ENCODE data around the gene BANK1.

The BANK1 gene

GRCh38 chr4:101795704-101796103, 5.2 kb downstream of the BANK1 start:
- no peak overlapping the region for H3K27ac ChIP-seq (ENCODE audit: low read length)
- H4K20me1 ChIP-seq (ENCODE audit: insufficient read depth, low read length) = no peaks in the 10 kb centered on the region
- no peak overlapping the region for H3K9ac ChIP-seq (ENCODE audit: low read depth, low read length)
- no peaks in the 10 kb centered on the region for H3K9me3 ChIP-seq (ENCODE audit: insufficient read depth, low read length, severe bottlenecking)
- H3K4me2 ChIP-seq (ENCODE audit: insufficient read depth, low read length) = no peak overlapping the region
- no peaks in the 10 kb centered on the region for H3K79me2 ChIP-seq (ENCODE audit: insufficient read depth, low read length)
- no peaks in the 10 kb centered on the region for H3K36me3 ChIP-seq (ENCODE audit: insufficient read depth, low read length)
- H3K4me1 ChIP-seq (ENCODE audit: insufficient read depth, low read length) = peaks cover 5% of the 10 kb centered on the region; the same call in 1 of the 2 replicates
- DNase-seq = peak; percentile 49
- no peaks in the 10 kb centered on the region for H3K27me3 ChIP-seq (ENCODE audit: insufficient read depth, low read length, poor library complexity)
- H3K4me3 ChIP-seq (ENCODE audit: low read depth in 1 of 2, low read length in 2 of 2) = no peak overlapping the region
- no peak overlapping the region for H2AFZ ChIP-seq (ENCODE audit: low read depth, low read length)
- no peak for TF ChIP-seq CTCF (IDR thresholded peaks at IDR 0.05; ENCODE audit: borderline replicate concordance, extremely low read depth, low read length, poor library complexity, severe bottlenecking)
- peak; percentile 86 for ATAC-seq (ENCODE audit: insufficient read depth, low read depth)

- no peak overlapping the region for H3K9ac ChIP-seq (ENCODE audit: low read depth, low read length)
- H3K27ac ChIP-seq (ENCODE audit: low read length) = no peak overlapping the region
- no peaks in the 10 kb centered on the region; the same call in 1 of the 2 replicates for H3K4me1 ChIP-seq (ENCODE audit: insufficient read depth, low read length)
- no peak overlapping the region for H3K4me3 ChIP-seq (ENCODE audit: low read depth in 1 of 2, low read length in 2 of 2)
- TF ChIP-seq CTCF (IDR thresholded peaks at IDR 0.05; ENCODE audit: borderline replicate concordance, extremely low read depth, low read length, poor library complexity, severe bottlenecking) = no peak
- no peak for TF ChIP-seq EZH2 (IDR thresholded peaks at IDR 0.05; ENCODE audit: borderline replicate concordance, low read depth, low read length, severe bottlenecking)
- H2AFZ ChIP-seq (ENCODE audit: low read depth, low read length) = no peak overlapping the region
- H3K79me2 ChIP-seq (ENCODE audit: insufficient read depth, low read length) = no peaks in the 10 kb centered on the region
- ATAC-seq (ENCODE audit: insufficient read depth, low read depth) = no peak
- H3K36me3 ChIP-seq (ENCODE audit: insufficient read depth, low read length) = no peaks in the 10 kb centered on the region
- no peak overlapping the region for H3K4me2 ChIP-seq (ENCODE audit: insufficient read depth, low read length)
- H3K27me3 ChIP-seq (ENCODE audit: insufficient read depth, low read length, poor library complexity) = no peaks in the 10 kb centered on the region
- no peaks in the 10 kb centered on the region for H3K9me3 ChIP-seq (ENCODE audit: insufficient read depth, low read length, severe bottlenecking)
- no peaks in the 10 kb centered on the region for H4K20me1 ChIP-seq (ENCODE audit: insufficient read depth, low read length)
- no peak for DNase-seq
These were observed 11.4 kb downstream of the BANK1 start for GRCh38 chr4:101801958-101802357.

- Histone ChIP-seq H3K4me2 (ENCODE audit: insufficient read depth, low read length) (no peak overlapping the region), H3K27ac (ENCODE audit: low read length) (no peak overlapping the region), H3K36me3 (ENCODE audit: insufficient read depth, low read length) (no peaks in the 10 kb centered on the region), H3K4me3 (ENCODE audit: low read depth in 1 of 2, low read length in 2 of 2) (no peak overlapping the region), H3K27me3 (ENCODE audit: insufficient read depth, low read length, poor library complexity) (no peaks in the 10 kb centered on the region), H3K4me1 (ENCODE audit: insufficient read depth, low read length) (peaks cover 4% of the 10 kb centered on the region), H4K20me1 (ENCODE audit: insufficient read depth, low read length) (no peaks in the 10 kb centered on the region), H3K9ac (ENCODE audit: low read depth, low read length) (no peak overlapping the region), H3K79me2 (ENCODE audit: insufficient read depth, low read length) (no peaks in the 10 kb centered on the region), H3K9me3 (ENCODE audit: insufficient read depth, low read length, severe bottlenecking) (no peaks in the 10 kb centered on the region), H2AFZ (ENCODE audit: low read depth, low read length) (no peak overlapping the region; the same call in 1 of the 2 replicates)
- TF ChIP-seq CTCF (IDR thresholded peaks at IDR 0.05; ENCODE audit: borderline replicate concordance, extremely low read depth, low read length, poor library complexity, severe bottlenecking) = no peak
- no peak for TF ChIP-seq EZH2 (IDR thresholded peaks at IDR 0.05; ENCODE audit: borderline replicate concordance, low read depth, low read length, severe bottlenecking)
- no peak for ATAC-seq (ENCODE audit: insufficient read depth, low read depth)
- DNase-seq = no peak
These were observed 16.4 kb downstream of the BANK1 start for GRCh38 chr4:101806914-101807313.

GRCh38 chr4:101807351-101807750, 16.8 kb downstream of the BANK1 start:
- Histone ChIP-seq H3K9me3 (ENCODE audit: insufficient read depth, low read length, severe bottlenecking) (no peaks in the 10 kb centered on the region), H3K4me1 (ENCODE audit: insufficient read depth, low read length) (peaks cover 4% of the 10 kb centered on the region), H3K36me3 (ENCODE audit: insufficient read depth, low read length) (no peaks in the 10 kb centered on the region), H3K9ac (ENCODE audit: low read depth, low read length) (no peak overlapping the region), H3K4me3 (ENCODE audit: low read depth in 1 of 2, low read length in 2 of 2) (no peak overlapping the region), H3K4me2 (ENCODE audit: insufficient read depth, low read length) (no peak overlapping the region), H2AFZ (ENCODE audit: low read depth, low read length) (no peak overlapping the region), H3K27me3 (ENCODE audit: insufficient read depth, low read length, poor library complexity) (no peaks in the 10 kb centered on the region), H3K79me2 (ENCODE audit: insufficient read depth, low read length) (no peaks in the 10 kb centered on the region), H4K20me1 (ENCODE audit: insufficient read depth, low read length) (no peaks in the 10 kb centered on the region), H3K27ac (ENCODE audit: low read length) (peak overlapping the region; percentile 23; the same call in 1 of the 2 replicates)
- TF ChIP-seq EZH2 (IDR thresholded peaks at IDR 0.05; ENCODE audit: borderline replicate concordance, low read depth, low read length, severe bottlenecking) (no peak), CTCF (IDR thresholded peaks at IDR 0.05; ENCODE audit: borderline replicate concordance, extremely low read depth, low read length, poor library complexity, severe bottlenecking) (no peak)
- DNase-seq = no peak
- no peak for ATAC-seq (ENCODE audit: insufficient read depth, low read depth)
